OCI-LY1 (cell line): Measurements from ENCODE around the gene MTMR2.

Source experiments
- H2AFZ ChIP-seq: fragments of 200-600 bp; sonication (generic), shearing (Covaris generic); 2 replicates; pipeline ENCODE4 v1.6.0; 2014; ENCODE audit warnings: antibody characterized with exemption, mild to moderate bottlenecking, low read length
- H3F3A ChIP-seq: fragments of 200-600 bp; sonication (generic), shearing (Covaris generic); 2 replicates; pipeline ENCODE4 v1.6.0; 2014; ENCODE audit warnings: mild to moderate bottlenecking, antibody characterized with exemption, low read length, moderate library complexity; ENCODE audit not compliant: insufficient read depth
- H3K27ac ChIP-seq: fragments of 200-600 bp; sonication (generic); 2 replicates; pipeline ENCODE4 v1.5.1; 2014; ENCODE audit warnings: low read length, mixed run types, mild to moderate bottlenecking, low read depth; ENCODE audit not compliant: poor library complexity, severe bottlenecking
- H3K27me3 ChIP-seq: fragments of 200-600 bp; sonication (generic); 2 replicates; pipeline ENCODE4 v1.6.0; 2014; ENCODE audit warnings: antibody characterized with exemption, mild to moderate bottlenecking, low read length, moderate library complexity; ENCODE audit not compliant: insufficient read depth
- H3K36me3 ChIP-seq: fragments of 200-600 bp; sonication (generic); 2 replicates; pipeline ENCODE4 v1.6.1; 2014; ENCODE audit warnings: mild to moderate bottlenecking, antibody characterized with exemption, low read length, moderate library complexity, mixed read lengths; ENCODE audit not compliant: insufficient read depth
- H3K4me1 ChIP-seq: fragments of 200-600 bp; sonication (generic); 2 replicates; pipeline ENCODE4 v1.5.1; 2014; ENCODE audit warnings: mild to moderate bottlenecking, low read length, moderate library complexity; ENCODE audit not compliant: insufficient read depth, severe bottlenecking
- H3K4me2 ChIP-seq: fragments of 200-600 bp; sonication (generic), shearing (Covaris generic); 2 replicates; pipeline ENCODE4 v1.6.1; 2014; ENCODE audit warnings: low read length
- H3K4me3 ChIP-seq: fragments of 200-600 bp; sonication (generic); 2 replicates; pipeline ENCODE4 v1.5.1; 2014; ENCODE audit warnings: low read length, low read depth, mild to moderate bottlenecking, mixed read lengths; ENCODE audit not compliant: poor library complexity, severe bottlenecking
- H3K79me2 ChIP-seq: fragments of 200-600 bp; shearing (Covaris generic); 2 replicates; pipeline ENCODE4 v1.6.1; 2016; ENCODE audit warnings: mixed run types, low read length, mixed read lengths; ENCODE audit not compliant: insufficient read depth
- H3K9ac ChIP-seq: fragments of 200-600 bp; sonication (generic), shearing (Covaris generic); 2 replicates; pipeline ENCODE4 v1.6.1; 2014; ENCODE audit warnings: mild to moderate bottlenecking, low read length, mixed read lengths
- H3K9me2 ChIP-seq: fragments of 200-600 bp; sonication (generic), shearing (Covaris generic); 2 replicates; pipeline ENCODE4 v1.6.1; 2014; ENCODE audit warnings: low read depth, mild to moderate bottlenecking, low read length, mixed read lengths
- H3K9me3 ChIP-seq: fragments of 200-600 bp; shearing (Covaris generic); 2 replicates; pipeline ENCODE4 v1.6.1; 2014; ENCODE audit warnings: low read length, mixed read lengths
- H4K20me1 ChIP-seq: fragments of 200-600 bp; sonication (generic), shearing (Covaris generic); 2 replicates; pipeline ENCODE4 v1.6.0; 2016; ENCODE audit warnings: mild to moderate bottlenecking, low read length; ENCODE audit not compliant: insufficient read depth
- CTCF ChIP-seq: fragments of 200-600 bp; sonication (generic), shearing (Covaris generic); IDR thresholded peaks from 2 replicates; pipeline ENCODE4 v1.5.1; 2017; ENCODE audit warnings: mild to moderate bottlenecking, antibody characterized with exemption, low read length, moderate library complexity, mixed read lengths
- EZH2 ChIP-seq: fragments of 200-600 bp; sonication (generic), shearing (Covaris generic); IDR thresholded peaks from 2 replicates; pipeline ENCODE4 v1.8.0; 2017; ENCODE audit warnings: borderline replicate concordance, mixed run types, mild to moderate bottlenecking, antibody characterized with exemption, low read length, moderate library complexity, mixed read lengths

MTMR2 gene

GRCh38 chr11:95923728-95924413 is at the start of gene MTMR2:
Gene MTMR2 (minus strand): TSS chr11:95924107. CDS start chr11:95923954, 153 bp downstream.
- Histone ChIP-seq H3K4me3 (peak within 1 kb of the TSS; percentile 84), H4K20me1 (no peaks in the 10 kb centered on the region), H3K9me2 (no peaks in the 10 kb centered on the region), H3K9me3 (no peaks in the 10 kb centered on the region), H3F3A (no peaks in the 10 kb centered on the region), H3K79me2 (0 out of 2 replicates have a peak, but pooled peaks cover 5% of the 10 kb centered on the region), H3K36me3 (no peaks in the 10 kb centered on the region), H3K27me3 (no peaks in the 10 kb centered on the region), H3K4me1 (peaks cover 24% of the 10 kb centered on the region), H3K9ac (peak within 1 kb of the TSS; percentile 84), H3K4me2 (peak within 1 kb of the TSS; percentile 86), H2AFZ (peak within 1 kb of the TSS; percentile 64), H3K27ac (peak within 1 kb of the TSS; percentile 43)
- TF ChIP-seq EZH2 (no peak), CTCF (no peak)

GRCh38 chr11:95972060-95972459 is 48.2 kb upstream of the MTMR2 start:
- no peak overlapping the region for H3K9ac ChIP-seq

GRCh38 chr11:95968585-95968984 is 44.7 kb upstream of the MTMR2 start:
- Histone ChIP-seq H3K27me3 (no peaks in the 10 kb centered on the region), H3K79me2 (no peaks in the 10 kb centered on the region), H3K4me2 (no peak overlapping the region), H3F3A (no peaks in the 10 kb centered on the region), H2AFZ (no peak overlapping the region), H3K9me3 (no peaks in the 10 kb centered on the region), H3K9ac (no peak overlapping the region), H3K4me1 (no peaks in the 10 kb centered on the region), H3K27ac (no peak overlapping the region), H3K36me3 (no peaks in the 10 kb centered on the region), H3K9me2 (no peaks in the 10 kb centered on the region), H4K20me1 (no peaks in the 10 kb centered on the region), H3K4me3 (no peak overlapping the region)
- no peak for TF ChIP-seq EZH2
- peak; percentile 39; the same call in 1 of the 2 replicates for TF ChIP-seq CTCF

More at GRCh38 chr11:95972060-95972459, 48.2 kb upstream of the MTMR2 start:
- TF ChIP-seq CTCF (no peak), EZH2 (no peak)
- H3K9me3 ChIP-seq, result no peaks in the 10 kb centered on the region
- no peak overlapping the region for H3K4me3 ChIP-seq
- no peaks in the 10 kb centered on the region for H4K20me1 ChIP-seq
- H3K79me2 ChIP-seq, result no peaks in the 10 kb centered on the region
- H3K4me1 ChIP-seq, result no peaks in the 10 kb centered on the region
- no peak overlapping the region for H2AFZ ChIP-seq
- H3F3A ChIP-seq, result no peaks in the 10 kb centered on the region
- H3K36me3 ChIP-seq, result no peaks in the 10 kb centered on the region
- H3K9me2 ChIP-seq, result no peaks in the 10 kb centered on the region
- H3K4me2 ChIP-seq, result no peak overlapping the region
- H3K27ac ChIP-seq, result no peak overlapping the region
- H3K27me3 ChIP-seq, result no peaks in the 10 kb centered on the region
